GM21576 (cell line): Measurements from ENCODE around the gene AK5.
"Not testable (repeated sequence)": the region's sequence is repeated elsewhere in the genome, so short reads cannot be mapped to it uniquely, and the experiment has no call there.

ENCODE experiments used
- ATAC-seq: cut with Tn5 transposase; IDR thresholded peaks from one replicate; pipeline ENCODE4 v1.9.1; 2021; ENCODE audit warnings: mild to moderate bottlenecking, moderate library complexity; ENCODE audit not compliant: unreplicated experiment

Gene AK5

GRCh38 chr1:77484926-77485325 is 203.1 kb downstream of the AK5 start:
- no peak for ATAC-seq

GRCh38 chr1:77487631-77488030 is 205.8 kb downstream of the AK5 start:
- ATAC-seq: no peak

GRCh38 chr1:77489910-77490309 is 208.1 kb downstream of the AK5 start:
- no peak for ATAC-seq

DNA sequence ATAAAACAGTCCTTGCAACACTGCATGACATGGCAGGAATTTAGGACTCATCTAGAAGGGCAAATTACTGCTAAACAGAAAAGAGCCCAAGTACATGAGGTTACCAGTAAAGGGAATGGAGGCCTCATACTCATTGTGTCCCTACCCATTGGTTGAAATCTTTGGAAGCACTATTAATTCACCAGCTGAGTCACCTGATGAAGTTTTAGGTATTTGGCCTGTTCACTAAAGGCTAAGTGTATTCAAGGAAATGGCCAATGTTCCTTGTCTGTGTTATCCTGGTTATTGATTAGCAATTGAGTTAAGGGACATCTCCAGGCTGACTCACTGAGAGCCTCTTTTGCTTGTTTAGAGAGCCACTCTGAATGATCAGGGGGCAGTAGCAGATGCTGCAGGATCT is 212.2 kb downstream of the AK5 start:
- no peak for ATAC-seq

DNA sequence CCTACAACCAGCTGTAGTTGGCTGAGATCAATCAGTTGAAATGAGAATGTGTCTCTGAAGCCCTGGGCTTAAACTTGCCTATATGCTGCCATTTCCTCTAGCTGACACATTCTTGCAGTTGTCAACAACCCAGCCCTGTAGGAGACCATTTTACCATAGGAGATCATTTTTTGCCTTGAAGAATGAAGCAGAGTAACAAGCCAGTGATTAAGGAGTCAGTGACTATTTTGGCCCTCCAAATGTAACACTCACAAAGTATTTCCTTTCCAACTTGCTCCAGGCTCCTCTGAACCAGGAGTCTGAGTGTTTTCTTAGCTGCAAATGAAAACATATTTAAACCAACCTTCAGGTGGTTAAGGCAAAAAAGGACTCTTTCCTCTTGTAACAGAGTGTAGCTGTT is 217.1 kb downstream of the AK5 start:
- no peak for ATAC-seq

- no peak for ATAC-seq
Observed at GRCh38 chr1:77499466-77499865, 217.6 kb downstream of the AK5 start.

DNA sequence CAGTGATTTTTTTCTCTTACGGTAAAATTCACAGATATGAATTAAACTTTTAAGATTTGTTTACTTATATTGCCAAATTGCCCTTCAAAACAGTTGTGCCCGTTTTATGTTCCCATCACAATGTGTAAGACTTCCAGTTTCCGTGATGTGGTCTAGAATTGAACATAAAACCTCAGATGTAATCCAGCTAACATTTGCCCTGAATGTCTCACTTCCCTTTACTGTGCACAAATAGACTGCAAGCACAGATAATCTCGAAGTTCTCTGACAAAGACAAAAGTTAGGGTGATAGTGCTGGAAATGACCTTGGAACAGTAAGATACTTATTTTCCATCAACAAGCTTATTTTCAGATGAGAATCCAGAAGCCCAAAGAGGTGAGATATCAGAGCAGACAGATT is 223.2 kb downstream of the AK5 start:
- peak; percentile 64 for ATAC-seq

DNA sequence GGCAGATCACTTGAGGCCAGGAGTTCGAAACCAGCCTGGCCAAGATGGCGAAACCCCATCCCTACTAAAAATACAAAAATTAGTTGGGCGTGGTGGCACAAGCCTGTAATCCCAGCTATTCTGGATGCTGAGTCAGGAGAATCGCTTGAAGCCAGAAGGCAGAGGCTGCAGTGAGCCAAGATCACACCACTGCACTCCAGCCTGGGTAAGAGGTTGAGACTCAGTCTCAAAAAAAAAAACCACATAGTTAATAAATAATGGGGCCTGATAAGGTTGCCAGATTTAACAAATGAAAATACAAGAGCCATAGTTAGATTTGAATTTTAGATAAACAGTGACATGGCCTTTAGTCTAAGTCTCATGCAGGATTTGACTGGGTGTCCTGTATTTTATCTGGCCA is 225.0 kb downstream of the AK5 start:
- ATAC-seq: no peak

DNA sequence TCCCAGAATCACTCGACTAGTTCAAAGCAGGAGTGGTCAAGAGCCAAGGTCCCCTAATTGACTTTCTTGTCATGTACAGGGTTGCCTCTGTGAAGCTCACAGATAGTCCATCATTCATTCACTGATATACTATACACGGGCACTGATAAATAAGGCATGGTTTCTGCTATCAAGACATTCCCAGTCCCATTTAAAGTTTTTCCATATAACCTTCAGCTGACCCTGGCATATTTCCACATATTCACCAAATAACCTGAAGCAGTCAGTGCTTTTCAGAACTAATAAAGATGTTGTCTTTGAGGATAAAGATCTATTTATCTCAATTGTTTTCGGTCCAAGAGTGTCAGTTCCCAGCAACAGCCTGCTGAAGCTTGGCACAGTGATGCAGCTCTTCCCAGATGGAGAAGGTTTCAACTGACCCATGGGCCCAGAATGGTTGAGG is 227.3 kb downstream of the AK5 start:
- no peak for ATAC-seq

DNA sequence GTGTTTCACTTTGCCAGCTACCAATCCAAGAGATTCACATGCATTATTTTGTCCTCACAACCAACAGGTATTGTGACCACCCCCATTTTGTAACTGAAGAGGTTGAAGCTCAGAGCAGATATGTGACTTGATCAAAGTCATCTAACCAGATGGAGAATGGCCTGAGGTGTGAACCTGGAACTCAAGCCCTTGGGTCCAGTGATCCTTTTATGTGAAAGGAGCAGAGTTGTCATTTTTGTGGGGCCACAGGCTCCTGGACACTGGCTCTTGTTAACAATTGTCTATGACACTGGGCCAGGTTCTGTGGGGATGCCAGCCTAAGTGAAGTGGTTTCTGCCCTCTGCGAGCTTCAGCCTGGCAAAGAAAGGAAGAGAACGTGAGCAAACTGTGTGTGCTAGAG is 228.1 kb downstream of the AK5 start:
- ATAC-seq: no peak

DNA sequence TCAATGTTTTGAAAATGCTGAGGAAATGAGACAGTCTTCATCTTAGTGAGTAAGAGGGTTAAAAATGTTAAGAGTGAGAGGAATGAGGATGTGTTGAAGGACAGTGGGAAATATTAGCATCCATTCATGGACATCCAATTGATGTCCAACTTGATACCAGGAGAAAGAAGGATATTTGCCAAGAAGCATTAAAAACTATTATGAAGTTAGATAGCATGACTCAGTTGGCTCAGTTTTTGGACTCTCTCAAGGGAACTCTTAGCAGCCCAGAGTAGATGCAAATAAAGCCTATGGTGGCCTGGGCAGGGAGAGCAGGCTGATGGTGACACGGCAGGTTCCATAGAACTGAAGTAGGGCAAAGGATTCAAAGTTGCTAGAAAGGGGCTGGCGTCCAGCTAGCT is 229.6 kb downstream of the AK5 start:
- ATAC-seq: no peak

DNA sequence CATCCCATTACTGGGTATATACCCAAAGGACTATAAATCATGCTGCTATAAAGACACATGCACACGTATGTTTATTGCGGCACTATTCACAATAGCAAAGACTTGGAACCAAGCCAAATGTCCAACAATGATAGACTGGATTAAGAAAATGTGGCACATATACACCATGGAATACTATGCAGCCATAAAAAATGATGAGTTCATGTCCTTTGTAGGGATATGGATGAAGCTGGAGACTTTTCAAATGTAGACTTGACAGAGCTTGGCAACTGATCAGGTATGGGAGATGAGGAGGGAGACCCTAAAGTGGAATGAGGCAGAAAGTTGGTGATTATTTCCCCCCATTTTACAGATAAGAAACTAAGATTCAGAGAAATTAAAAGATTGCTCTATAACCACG is 230.8 kb downstream of the AK5 start:
- ATAC-seq: not testable (repeated sequence)

DNA sequence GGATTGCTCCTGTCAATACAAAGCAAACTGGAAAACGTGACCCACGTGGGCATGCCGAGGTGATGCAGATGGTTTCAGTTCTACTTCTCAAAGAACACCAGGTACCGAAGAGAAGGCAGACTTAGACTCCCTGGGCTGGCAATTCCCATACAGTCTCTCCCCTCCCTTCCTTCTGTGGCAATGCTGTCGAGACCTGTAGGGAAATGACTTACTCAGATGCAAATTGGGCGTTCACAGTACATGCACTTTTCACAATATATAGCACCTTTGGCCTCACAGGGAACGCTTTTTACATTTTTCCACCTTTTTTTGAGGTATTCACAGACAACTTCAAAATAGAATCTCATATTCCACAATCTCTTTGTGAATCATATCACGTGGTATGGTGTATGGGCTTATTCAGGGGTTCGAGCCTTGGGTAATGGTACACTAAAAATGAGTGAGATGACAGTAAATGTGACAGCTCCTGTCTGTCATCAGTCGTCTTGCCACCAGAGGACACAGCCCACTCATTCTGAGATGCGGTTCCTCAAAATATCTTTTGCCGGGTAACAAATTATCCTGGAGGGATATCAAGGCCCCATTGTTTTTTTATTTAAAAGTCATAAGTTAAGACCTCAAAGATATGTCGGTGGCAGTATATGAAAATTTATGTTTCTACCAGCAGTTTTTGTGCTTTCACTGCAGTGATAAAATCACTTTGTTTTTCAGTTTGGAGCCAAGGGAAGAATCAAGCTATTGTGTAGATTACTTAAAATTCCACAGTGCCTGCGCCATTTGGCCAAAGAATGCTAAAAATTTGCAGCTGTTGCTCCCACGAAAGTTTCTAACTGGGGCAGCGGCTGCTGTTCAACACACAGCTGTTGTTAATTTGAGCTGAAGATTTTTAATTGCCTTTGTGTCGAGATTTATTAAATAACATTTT is 232.3 kb downstream of the AK5 start:
- ATAC-seq: no peak

GRCh38 chr1:77514921-77515776 is 233.3 kb downstream of the AK5 start:
- ATAC-seq: no peak

DNA sequence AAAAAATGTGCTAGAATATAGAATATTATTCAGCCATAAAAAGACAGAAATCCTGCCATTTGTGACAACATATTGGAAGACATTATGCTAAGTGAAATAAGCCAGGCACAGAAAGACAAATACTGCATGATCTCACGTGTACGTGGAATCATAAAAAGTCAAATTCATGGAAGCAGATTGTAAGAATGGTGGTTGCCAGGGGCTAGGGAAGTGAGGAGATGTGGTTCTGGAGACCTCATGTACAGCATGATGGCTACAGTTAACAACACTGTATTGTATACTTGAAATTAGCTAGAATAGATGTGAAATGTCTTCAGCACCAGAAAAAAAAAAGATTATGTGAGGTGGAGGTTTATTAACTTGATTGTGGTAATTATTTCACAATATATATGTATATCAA is 234.3 kb downstream of the AK5 start:
- no peak for ATAC-seq

- ATAC-seq: no peak
Observed at GRCh38 chr1:77524038-77524437, 242.2 kb downstream of the AK5 start.

DNA sequence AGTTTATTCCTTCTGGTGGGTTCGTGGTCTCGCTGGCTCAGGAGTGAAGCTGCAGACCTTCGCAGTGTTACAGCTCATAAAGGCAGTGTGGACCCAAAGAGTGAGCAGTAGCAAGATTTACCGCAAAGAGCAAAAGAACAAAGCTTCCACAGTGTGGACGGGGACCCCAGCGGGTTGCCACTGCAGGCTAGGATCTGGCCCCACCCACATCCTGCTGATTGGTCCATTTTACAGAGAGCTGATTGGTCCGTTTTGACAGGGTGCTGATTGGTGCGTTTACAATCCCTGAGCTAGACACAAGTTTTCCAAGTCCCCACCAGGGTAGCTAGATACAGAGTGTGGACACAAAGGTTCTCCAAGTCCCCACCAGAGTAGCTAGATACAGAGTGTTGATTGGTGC is 249.3 kb downstream of the AK5 start:
- ATAC-seq: not testable (repeated sequence)

DNA sequence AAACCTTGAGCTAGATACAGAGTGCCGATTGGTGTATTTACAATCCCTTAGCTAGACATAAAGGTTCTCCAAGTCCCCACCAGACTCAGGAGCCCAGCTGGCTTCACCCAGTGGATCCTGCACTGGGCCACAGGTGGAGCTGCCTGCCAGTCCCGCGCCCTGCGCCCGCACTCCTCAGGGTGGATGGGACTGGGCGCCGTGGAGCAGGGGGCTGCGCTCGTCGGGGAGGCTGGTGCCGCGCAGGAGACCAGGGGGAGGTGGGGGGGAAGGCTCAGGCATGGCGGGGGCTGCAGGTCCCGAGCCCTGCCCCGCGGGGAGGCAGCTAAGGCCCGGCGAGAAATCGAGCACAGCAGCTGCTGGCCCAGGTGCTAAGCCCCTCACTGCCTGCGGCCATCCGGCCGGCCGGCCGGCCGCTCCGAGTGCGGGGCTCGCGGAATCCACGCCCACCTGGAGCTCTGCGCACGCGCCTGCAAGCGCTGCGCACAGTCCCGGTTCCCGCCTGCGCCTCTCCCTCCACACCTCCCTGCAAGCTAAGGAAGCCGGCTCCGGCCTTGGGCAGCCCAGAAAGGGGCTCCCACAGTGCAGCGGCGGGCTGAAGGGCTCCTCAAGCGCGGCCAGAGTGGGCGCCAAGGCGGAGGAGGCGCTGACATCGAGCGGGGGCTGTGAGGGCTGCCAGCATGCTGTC is 249.9 kb downstream of the AK5 start:
- ATAC-seq: not testable (repeated sequence)

DNA sequence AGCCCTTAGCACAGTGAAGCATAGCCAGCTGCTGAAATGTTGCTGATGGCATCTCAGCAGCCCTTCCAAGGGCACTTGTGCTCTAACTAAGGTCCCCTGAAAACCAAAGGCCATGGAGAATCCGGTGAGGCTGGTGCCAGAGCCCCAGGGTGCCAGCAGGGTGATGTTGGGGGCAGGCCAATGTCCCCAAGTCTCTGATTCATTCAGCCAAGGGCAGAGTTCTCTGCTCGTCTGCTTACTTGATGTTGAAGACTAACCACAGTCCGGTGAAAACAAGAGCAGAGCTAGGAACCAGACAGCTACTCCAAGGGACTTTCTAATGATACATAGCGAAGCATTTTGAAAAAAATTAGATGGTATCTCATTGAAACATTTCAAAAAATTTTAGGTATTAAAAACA is 250.8 kb downstream of the AK5 start:
- no peak for ATAC-seq

- no peak for ATAC-seq
Observed at GRCh38 chr1:77533660-77534305, 252.0 kb downstream of the AK5 start.

GRCh38 chr1:77534456-77534855 is 252.6 kb downstream of the AK5 start:
- ATAC-seq: no peak
